SK-N-SH (cell line): ENCODE results near the gene CBFA2T3. TPM values are rescaled to one million over a fixed set of nuclear protein-coding genes. Genes with fewer than 3 reads are reported as not detected.

Source experiments
- CTCF ChIA-PET: fragments of 300-600, 350-600 bp; formaldehyde crosslinking; extraction: SDS; loops from one replicate; lab custom pipeline; 2021; lab: Yijun Ruan, JAX
- POLR2A ChIA-PET: fragments of 350-600 bp; sonication (Branson Sonifier 250); formaldehyde crosslinking; extraction: SDS; loops from one replicate; lab custom pipeline; 2020; ENCODE audit warnings: antibody characterized with exemption, inconsistent platforms; lab: Yijun Ruan, JAX
- DNase-seq: peaks from one replicate; pipeline ENCODE4 v3.0.0; 2012
- H2AFZ ChIP-seq: fragments of 200-600 bp; sonication (generic); 2 replicates; pipeline ENCODE4 v1.8.1; 2016; ENCODE audit warnings: antibody characterized with exemption, mild to moderate bottlenecking, low read depth
- H3F3A ChIP-seq: fragments of 200-600 bp; sonication (generic); replicated peaks from 2 replicates; pipeline ENCODE3; 2016; ENCODE audit warnings: antibody characterized with exemption, mild to moderate bottlenecking; ENCODE audit not compliant: insufficient read depth
- H3K27ac ChIP-seq, 2 experiments: fragments of 200-500 bp in 1 of 2; fragments of 200-600 bp in 1 of 2; sonication (Bioruptor generic) in 1 of 2; sonication (generic), shearing (Covaris generic) in 1 of 2; 2 replicates each; pipeline versions ENCODE4 v1.5.1 to v1.6.1; 2014 to 2016; ENCODE audit warnings: low read depth in 2 of 2, inconsistent platforms in 1 of 2, low read length in 1 of 2, mild to moderate bottlenecking in 1 of 2, mixed read lengths in 1 of 2
- H3K27me3 ChIP-seq: fragments of 200-600 bp; sonication (generic), shearing (Covaris generic); 2 replicates; pipeline ENCODE4 v1.6.1; 2016; ENCODE audit warnings: mixed run types; ENCODE audit not compliant: insufficient read depth
- H3K36me3 ChIP-seq, 2 experiments: fragments of 200-500 bp in 1 of 2; fragments of 200-600 bp in 1 of 2; sonication (Bioruptor generic) in 1 of 2; sonication (generic) in 1 of 2; replicated peaks in 1 of 2; 2 replicates each; pipeline versions ENCODE3 to v1.5.1; 2014 to 2016; ENCODE audit warnings: low read length in 1 of 2, mild to moderate bottlenecking in 1 of 2; ENCODE audit not compliant: insufficient read depth in 2 of 2, control insufficient read depth in 1 of 2
- H3K4me1 ChIP-seq, 2 experiments: fragments of 200-500 bp in 1 of 2; fragments of 200-600 bp in 1 of 2; sonication (Bioruptor generic) in 1 of 2; sonication (generic), shearing (Covaris generic) in 1 of 2; 2 replicates each; pipeline versions ENCODE4 v1.5.1 to v1.6.1; 2014 to 2016; ENCODE audit warnings: low read depth in 1 of 2, low read length in 1 of 2, mixed run types in 1 of 2; ENCODE audit not compliant: insufficient read depth in 2 of 2, control insufficient read depth in 1 of 2
- H3K4me2 ChIP-seq: fragments of 200-600 bp; sonication (generic), shearing (Covaris generic); 2 replicates; pipeline ENCODE4 v1.6.1; 2017; ENCODE audit warnings: mixed run types
- H3K4me3 ChIP-seq, 2 experiments: fragments of 200-500 bp in 1 of 2; fragments of 200-600 bp in 1 of 2; sonication (Bioruptor generic) in 1 of 2; sonication (generic), shearing (Covaris generic) in 1 of 2; 2 replicates each; pipeline versions ENCODE4 v1.5.1 to v1.8.1; 2014 to 2016; ENCODE audit warnings: low read depth in 2 of 2, inconsistent platforms in 1 of 2, low read length in 1 of 2, mild to moderate bottlenecking in 1 of 2, mixed read lengths in 1 of 2, moderate library complexity in 1 of 2
- H3K79me2 ChIP-seq: fragments of 200-600 bp; sonication (generic); 2 replicates; pipeline ENCODE4 v1.8.1; 2017; ENCODE audit warnings: mild to moderate bottlenecking; ENCODE audit not compliant: insufficient read depth
- H3K9ac ChIP-seq: fragments of 200-600 bp; sonication (generic); 2 replicates; pipeline ENCODE4 v1.6.1; 2017; ENCODE audit warnings: mixed run types
- H3K9me2 ChIP-seq: fragments of 200-600 bp; sonication (generic); 2 replicates; pipeline ENCODE4 v1.6.1; 2017; ENCODE audit warnings: mixed run types
- H3K9me3 ChIP-seq: fragments of 200-600 bp; sonication (generic); 2 replicates; pipeline ENCODE4 v1.6.1; 2017; ENCODE audit warnings: mixed run types, mild to moderate bottlenecking, moderate library complexity
- H4K20me1 ChIP-seq: fragments of 200-600 bp; sonication (generic); 2 replicates; pipeline ENCODE4 v1.6.1; 2017; ENCODE audit warnings: mild to moderate bottlenecking, mixed run types; ENCODE audit not compliant: insufficient read depth
- CHD2 ChIP-seq: fragments of 150-350 bp; IDR thresholded peaks from 2 replicates; pipeline ENCODE4 v1.6.1; 2018; ENCODE audit warnings: low read length; ENCODE audit not compliant: partially characterized antibody
- ELF1 ChIP-seq: IDR thresholded peaks from 2 replicates; pipeline ENCODE4 v1.4.0; 2012
- EZH2phosphoT487 ChIP-seq: fragments of 200-600 bp; sonication (generic); IDR thresholded peaks from 2 replicates; pipeline ENCODE4 v1.6.1; 2017; ENCODE audit warnings: low read depth, mixed run types, mild to moderate bottlenecking, antibody characterized with exemption, moderate library complexity, borderline replicate concordance
- GABPA ChIP-seq: IDR thresholded peaks from 2 replicates; pipeline ENCODE4 v1.4.0; 2012; ENCODE audit warnings: low read depth, mild to moderate bottlenecking
- JUND ChIP-seq: IDR thresholded peaks from 2 replicates; pipeline ENCODE4 v1.4.0; 2012
- MEF2A ChIP-seq: IDR thresholded peaks from 2 replicates; pipeline ENCODE4 v1.4.0; 2012; ENCODE audit warnings: low read depth, borderline replicate concordance
- NFIC ChIP-seq: IDR thresholded peaks from 2 replicates; pipeline ENCODE4 v1.4.0; 2012; ENCODE audit warnings: borderline replicate concordance
- NRF1 ChIP-seq: IDR thresholded peaks from 2 replicates; pipeline ENCODE4 v1.6.1; 2012; ENCODE audit warnings: low read depth, mild to moderate bottlenecking, low read length
- POLR2AphosphoS5 ChIP-seq: IDR thresholded peaks from 2 replicates; pipeline ENCODE4 v1.6.1; 2012; ENCODE audit warnings: low read depth, low read length
- RAD21 ChIP-seq: IDR thresholded peaks from 2 replicates; pipeline ENCODE4 v1.6.1; 2012; ENCODE audit warnings: mild to moderate bottlenecking, low read length
- RCOR1 ChIP-seq: fragments of 150-350 bp; IDR thresholded peaks from 2 replicates; pipeline ENCODE4 v1.6.1; 2017; ENCODE audit warnings: antibody characterized with exemption, low read length
- REST ChIP-seq: IDR thresholded peaks from 2 replicates; pipeline ENCODE4 v1.6.1; 2012; ENCODE audit warnings: mild to moderate bottlenecking, low read depth, low read length, moderate library complexity
- SIN3A ChIP-seq: IDR thresholded peaks from 2 replicates; pipeline ENCODE4 v1.6.1; 2012; ENCODE audit warnings: low read depth, mild to moderate bottlenecking, low read length, moderate library complexity, borderline replicate concordance
- TAF1 ChIP-seq: IDR thresholded peaks from 2 replicates; pipeline ENCODE4 v1.6.1; 2012; ENCODE audit warnings: low read depth, mild to moderate bottlenecking, low read length, moderate library complexity, borderline replicate concordance
- TCF12 ChIP-seq: IDR thresholded peaks from 2 replicates; pipeline ENCODE4 v1.4.0; 2012
- TEAD4 ChIP-seq: IDR thresholded peaks from 2 replicates; pipeline ENCODE4 v1.4.0; 2012; ENCODE audit warnings: mild to moderate bottlenecking, borderline replicate concordance; ENCODE audit not compliant: insufficient read depth
- USF1 ChIP-seq: IDR thresholded peaks from 2 replicates; pipeline ENCODE4 v1.4.0; 2012; ENCODE audit warnings: low read depth, borderline replicate concordance
- YY1 ChIP-seq: IDR thresholded peaks from 2 replicates; pipeline ENCODE4 v1.4.0; 2012; ENCODE audit warnings: low read depth, mild to moderate bottlenecking
- WGBS: methylation state at CpG from one replicate; pipeline ENCODE4 v1.1.6; 2017; ENCODE audit warnings: low lambda C conversion rate; 5-methylcytosine and 5-hydroxymethylcytosine counted together
- polyA plus RNA-seq, 3 experiments: library from polyadenylated mRNA; depleted of rRNA; stranded (reverse); fragments of >200 nt; gene quantifications; 2 replicates each; pipeline ENCODE4 v1.2.3, GENCODE V29; 2012
- TF ChIP-seq, protein P1 (sequence below): fragments of 150-350 bp; IDR thresholded peaks from 2 replicates; pipeline ENCODE4 v1.6.1; 2017; ENCODE audit warnings: antibody characterized with exemption, low read length, low read depth, borderline replicate concordance
- TF ChIP-seq, protein P2 (sequence below): fragments of 150-350 bp; IDR thresholded peaks from 2 replicates; pipeline ENCODE4 v1.6.1; 2016; ENCODE audit warnings: mild to moderate bottlenecking, low read depth, low read length

CBFA2T3 gene
- polyA plus RNA-seq, 1 of the 3 experiments (the other 2 are of a cell fraction): not detected

DNA sequence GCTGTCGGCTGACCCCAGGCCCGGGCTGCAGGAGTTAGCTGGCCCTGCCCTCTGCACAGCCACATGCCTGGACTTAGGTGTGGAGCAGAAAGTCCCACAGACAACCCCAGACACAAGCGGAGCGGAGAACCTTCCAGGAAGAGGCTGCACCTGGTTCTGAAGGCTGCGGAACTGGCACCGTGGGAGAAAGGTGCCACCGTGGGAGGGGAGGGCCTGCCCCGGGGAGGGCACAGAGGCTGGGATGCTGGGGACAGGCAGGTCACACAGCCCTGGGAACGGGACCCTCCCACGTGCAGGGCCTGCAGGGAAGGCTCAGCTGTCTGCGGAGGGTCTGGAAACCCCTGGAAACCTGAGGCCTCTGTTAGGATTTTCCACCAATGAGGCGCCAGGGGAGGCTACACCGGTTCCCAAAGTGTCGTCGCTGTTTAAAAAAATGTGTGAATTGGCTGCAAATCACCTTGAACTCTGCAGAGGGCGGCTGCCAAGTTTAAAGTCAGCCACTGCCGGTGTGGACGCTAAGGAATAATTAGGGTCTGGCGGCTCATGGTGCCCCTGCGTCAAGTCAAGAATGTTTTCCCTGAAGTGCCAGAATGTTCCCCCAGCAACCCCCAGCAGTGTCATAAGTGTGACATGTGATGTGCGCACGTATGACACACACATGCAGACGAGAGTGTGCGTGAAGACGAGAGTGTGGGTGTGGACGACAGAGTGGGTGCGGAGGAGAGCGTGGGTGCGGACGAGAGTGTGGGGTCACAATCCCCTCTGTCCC is 59.7 kb downstream of the CBFA2T3 start:
- CTCF ChIA-PET: no interaction called here
- Histone ChIP-seq H3K9me3 (no peaks in the 10 kb centered on the region), H3K9me2 (no peaks in the 10 kb centered on the region), H3K4me1 (peaks cover 8 to 18% of the 10 kb centered on the region in 2 experiments; a peak in 2 of 4 replicates), H2AFZ (no peak overlapping the region), H3K79me2 (no peaks in the 10 kb centered on the region), H3K27ac (no peak overlapping the region), H3K4me2 (no peak overlapping the region), H3F3A (peaks cover 4% of the 10 kb centered on the region), H3K9ac (no peak overlapping the region), H3K36me3 (no peaks in the 10 kb centered on the region), H4K20me1 (no peaks in the 10 kb centered on the region), H3K4me3 (no peak overlapping the region), H3K27me3 (peaks cover 13% of the 10 kb centered on the region)
- WGBS: 85% methylated on average over 27 of the region's 30 CpGs
- POLR2A ChIA-PET: no interaction called here
- DNase-seq: no peak
- TF ChIP-seq SIN3A (no peak), JUND (no peak), NFIC (no peak), POLR2AphosphoS5 (no peak), TEAD4 (no peak), YY1 (no peak), ELF1 (no peak), USF1 (no peak)

GRCh38 chr16:88915639-88916327 is 61.2 kb downstream of the CBFA2T3 start:
- Histone ChIP-seq H3K9me3 (no peaks in the 10 kb centered on the region), H3K27ac (no peak overlapping the region), H4K20me1 (no peaks in the 10 kb centered on the region), H3K79me2 (no peaks in the 10 kb centered on the region), H3K4me2 (no peak overlapping the region), H3F3A (peaks cover 4% of the 10 kb centered on the region), H3K36me3 (no peaks in the 10 kb centered on the region), H2AFZ (no peak overlapping the region), H3K9ac (no peak overlapping the region), H3K4me1 (peaks cover 3 to 8% of the 10 kb centered on the region in 2 experiments; a peak in 2 of 4 replicates), H3K9me2 (no peaks in the 10 kb centered on the region), H3K27me3 (peaks cover 28% of the 10 kb centered on the region), H3K4me3 (no peak overlapping the region)
- 61% methylated on average over 21 of the region's 30 CpGs for WGBS
- ChIA-PET POLR2A (no interaction called here), CTCF (no interaction called here)
- DNase-seq: no peak
- TF ChIP-seq NRF1: no peak
- TF ChIP-seq MEF2A: no peak
- no peak for TF ChIP-seq RCOR1
- TF ChIP-seq EZH2phosphoT487: no peak
- no peak for TF ChIP-seq TAF1
- TF ChIP-seq RAD21: no peak
- TF ChIP-seq TCF12: no peak
- TF ChIP-seq GABPA: no peak
- TF ChIP-seq, protein P1, sequence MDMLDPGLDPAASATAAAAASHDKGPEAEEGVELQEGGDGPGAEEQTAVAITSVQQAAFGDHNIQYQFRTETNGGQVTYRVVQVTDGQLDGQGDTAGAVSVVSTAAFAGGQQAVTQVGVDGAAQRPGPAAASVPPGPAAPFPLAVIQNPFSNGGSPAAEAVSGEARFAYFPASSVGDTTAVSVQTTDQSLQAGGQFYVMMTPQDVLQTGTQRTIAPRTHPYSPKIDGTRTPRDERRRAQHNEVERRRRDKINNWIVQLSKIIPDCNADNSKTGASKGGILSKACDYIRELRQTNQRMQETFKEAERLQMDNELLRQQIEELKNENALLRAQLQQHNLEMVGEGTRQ: no peak
- no peak for TF ChIP-seq CHD2
- no peak for TF ChIP-seq USF1
- TF ChIP-seq REST: no peak
- TF ChIP-seq, protein P2, sequence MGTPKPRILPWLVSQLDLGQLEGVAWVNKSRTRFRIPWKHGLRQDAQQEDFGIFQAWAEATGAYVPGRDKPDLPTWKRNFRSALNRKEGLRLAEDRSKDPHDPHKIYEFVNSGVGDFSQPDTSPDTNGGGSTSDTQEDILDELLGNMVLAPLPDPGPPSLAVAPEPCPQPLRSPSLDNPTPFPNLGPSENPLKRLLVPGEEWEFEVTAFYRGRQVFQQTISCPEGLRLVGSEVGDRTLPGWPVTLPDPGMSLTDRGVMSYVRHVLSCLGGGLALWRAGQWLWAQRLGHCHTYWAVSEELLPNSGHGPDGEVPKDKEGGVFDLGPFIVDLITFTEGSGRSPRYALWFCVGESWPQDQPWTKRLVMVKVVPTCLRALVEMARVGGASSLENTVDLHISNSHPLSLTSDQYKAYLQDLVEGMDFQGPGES: no peak
- no peak for TF ChIP-seq JUND
